HG03521 (cell line): ENCODE results near the gene C14orf119.
A peak's percentile ranks its signal among the peaks of the same experiment; 100 is the strongest.

ENCODE experiments used
- ATAC-seq: cut with Tn5 transposase; IDR thresholded peaks from one replicate; pipeline ENCODE4 v1.9.1; 2021; ENCODE audit warnings: mild to moderate bottlenecking, moderate library complexity; ENCODE audit not compliant: unreplicated experiment

Gene C14orf119

DNA sequence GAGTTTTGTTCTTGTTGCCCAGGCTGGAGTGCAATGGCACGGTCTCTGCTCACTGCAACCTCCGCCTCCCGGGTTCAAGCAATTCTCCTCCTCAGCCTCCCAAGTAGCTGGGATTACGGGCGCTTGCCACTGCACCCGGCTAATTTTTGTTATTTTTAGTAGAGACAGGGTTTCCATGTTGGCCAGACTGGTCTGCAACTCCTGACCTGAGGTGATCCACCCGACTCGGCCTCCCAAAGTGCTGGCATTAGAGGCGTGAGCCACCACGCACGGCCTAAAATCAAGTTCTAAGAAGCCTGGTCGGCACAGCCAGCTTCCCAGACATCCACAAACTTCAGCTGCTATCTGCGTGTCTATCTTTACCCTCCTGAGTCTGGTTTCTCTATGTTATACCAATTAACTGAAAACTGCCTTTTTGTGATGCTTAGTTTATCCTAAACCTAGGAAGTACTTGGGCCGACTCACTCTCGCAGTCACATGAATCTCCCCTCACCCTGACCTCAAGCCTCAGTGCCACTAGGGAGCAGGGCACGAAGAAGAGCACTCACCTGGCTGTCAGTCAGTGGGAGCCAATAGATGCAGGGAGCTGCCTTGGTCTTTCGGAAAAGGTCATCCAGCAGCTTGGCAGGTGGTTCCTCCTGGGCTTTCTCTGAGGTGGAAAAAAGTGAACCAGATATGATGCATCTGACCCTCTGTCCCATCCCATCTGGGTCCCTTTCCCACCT, 34.6 kb upstream of the C14orf119 start:
- no peak for ATAC-seq

- no peak for ATAC-seq
Measured at GRCh38 chr14:23062002-23062401, 33.3 kb upstream of the C14orf119 start.

- ATAC-seq: no peak
Measured at GRCh38 chr14:23063601-23064000, 31.7 kb upstream of the C14orf119 start.

DNA sequence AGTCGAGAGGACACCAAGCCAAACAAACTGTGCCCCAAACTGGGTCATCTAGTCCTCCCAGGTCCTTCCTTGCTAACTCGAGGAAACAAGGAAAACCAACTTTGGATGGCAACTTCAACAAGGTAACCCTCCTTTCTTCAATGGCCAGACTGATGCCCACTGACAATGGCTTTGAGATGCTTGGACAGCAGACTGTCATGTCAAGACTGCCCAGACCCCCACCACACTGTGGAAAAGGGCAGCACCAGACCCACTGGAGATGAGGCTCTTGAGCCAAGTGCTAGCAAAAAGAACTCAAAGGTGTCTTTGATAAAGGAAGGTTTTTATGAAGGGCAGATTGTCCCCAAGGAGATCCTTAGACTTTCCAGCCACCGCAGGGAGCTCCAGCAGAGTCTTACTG, 28.9 kb upstream of the C14orf119 start:
- no peak for ATAC-seq

DNA sequence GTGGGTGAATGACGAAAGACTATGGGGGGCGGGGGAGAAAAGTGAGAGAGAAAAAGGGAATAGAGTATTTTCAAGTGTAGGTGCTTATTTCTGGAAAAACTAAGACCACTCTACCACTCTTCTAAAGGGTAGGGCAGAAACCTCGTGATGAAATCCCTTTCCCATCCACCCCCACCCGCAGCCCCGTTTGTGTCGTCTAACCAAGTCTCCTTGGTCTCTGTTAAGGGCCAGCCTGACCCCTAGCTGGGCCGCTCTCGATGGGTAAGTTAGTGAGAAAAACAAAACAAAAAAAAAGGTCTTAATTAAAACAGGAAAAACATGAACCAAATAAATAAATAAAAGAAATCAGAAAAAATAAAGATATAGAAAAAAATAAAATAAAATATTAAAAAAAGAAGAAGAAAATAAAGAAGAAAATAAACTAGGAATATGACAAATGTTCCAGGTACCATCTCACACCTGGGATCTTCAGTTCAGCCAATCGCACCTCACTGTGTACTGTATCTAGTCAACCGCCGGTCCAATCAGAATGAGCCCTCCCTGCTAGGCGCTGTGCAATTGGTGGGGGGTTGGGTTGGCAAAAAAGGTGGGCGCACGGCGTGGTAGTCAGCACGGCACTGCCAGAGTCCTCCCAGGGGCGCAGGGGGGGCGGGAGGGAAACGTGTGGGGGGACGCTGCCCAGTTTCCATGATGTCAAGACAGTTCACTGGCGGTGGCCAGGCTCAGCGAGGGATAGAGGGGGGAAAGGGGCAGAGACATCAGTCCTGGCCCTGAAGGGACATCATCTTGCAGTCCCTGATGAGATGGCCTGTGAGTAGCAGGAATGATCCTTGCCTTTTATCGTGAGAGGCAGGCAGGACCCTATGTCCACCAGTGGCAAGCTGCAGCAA, 28.2 kb upstream of the C14orf119 start:
- ATAC-seq: no peak

DNA sequence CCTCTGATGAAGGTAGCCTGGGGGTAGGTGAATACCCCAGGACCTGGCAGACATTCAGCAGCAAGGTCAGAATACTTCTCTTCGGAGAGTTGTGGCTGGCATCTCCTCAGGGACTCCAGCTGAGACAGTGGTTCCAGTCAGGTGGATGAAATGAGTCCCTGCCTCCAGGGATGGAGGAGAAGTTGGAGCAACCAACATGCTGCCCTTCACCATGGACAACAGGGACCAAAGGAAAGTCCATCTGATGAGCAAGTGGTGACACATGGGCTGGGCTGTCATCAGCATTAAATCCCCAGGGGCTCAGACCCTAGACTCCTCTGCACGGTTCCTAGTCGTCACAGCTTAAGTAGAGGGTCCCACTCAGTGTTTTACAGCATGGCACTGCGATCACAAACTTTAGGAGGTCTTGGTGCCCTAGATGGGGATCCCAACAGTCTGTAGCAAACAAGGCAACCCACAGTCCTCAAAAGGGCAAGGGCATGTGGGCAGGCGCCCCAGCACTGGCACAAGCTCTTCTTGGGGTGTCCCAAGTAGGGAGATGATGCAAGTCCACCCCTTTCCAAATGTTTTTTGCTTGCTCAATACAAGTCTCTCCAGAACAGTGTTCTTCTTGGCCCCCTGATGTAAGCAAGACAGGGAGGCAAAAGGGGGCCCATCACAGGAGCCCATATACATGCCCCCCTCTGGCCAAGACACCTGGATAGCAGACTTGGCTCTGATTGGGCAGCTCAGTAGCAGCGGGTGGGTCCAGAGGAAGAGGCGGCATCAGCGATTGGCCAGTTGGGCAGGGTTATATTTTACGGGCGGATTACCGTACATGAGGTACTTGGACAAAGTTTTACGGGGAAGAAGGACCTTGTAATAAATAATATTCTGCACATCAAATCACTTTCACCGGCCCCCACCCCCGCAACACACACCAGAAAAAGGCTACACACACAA, 27.2 kb upstream of the C14orf119 start:
- no peak for ATAC-seq

- peak; percentile 62 for ATAC-seq
Measured at GRCh38 chr14:23068789-23069412, 26.4 kb upstream of the C14orf119 start.

DNA sequence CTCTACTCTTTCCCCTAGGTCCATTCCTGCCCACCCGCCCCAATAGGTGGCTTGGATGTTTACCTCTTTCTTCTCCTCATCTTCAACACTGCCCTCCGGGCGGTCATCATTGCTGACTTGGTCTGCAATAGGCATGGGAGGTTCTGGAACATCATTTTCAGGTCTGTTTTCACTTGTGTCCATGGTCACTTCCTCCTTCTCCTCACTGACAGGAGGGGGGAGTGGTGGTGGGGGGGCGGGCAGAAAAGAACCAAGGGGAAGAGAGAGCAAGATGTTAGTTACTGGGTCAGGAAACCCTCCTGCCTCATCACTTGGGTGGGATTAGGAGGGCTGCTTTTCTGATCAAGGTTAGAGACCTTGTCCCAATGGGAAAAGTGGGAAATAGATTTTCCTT, 25.9 kb upstream of the C14orf119 start:
- no peak for ATAC-seq

GRCh38 chr14:23070262-23071129, 24.8 kb upstream of the C14orf119 start:
- ATAC-seq: no peak

DNA sequence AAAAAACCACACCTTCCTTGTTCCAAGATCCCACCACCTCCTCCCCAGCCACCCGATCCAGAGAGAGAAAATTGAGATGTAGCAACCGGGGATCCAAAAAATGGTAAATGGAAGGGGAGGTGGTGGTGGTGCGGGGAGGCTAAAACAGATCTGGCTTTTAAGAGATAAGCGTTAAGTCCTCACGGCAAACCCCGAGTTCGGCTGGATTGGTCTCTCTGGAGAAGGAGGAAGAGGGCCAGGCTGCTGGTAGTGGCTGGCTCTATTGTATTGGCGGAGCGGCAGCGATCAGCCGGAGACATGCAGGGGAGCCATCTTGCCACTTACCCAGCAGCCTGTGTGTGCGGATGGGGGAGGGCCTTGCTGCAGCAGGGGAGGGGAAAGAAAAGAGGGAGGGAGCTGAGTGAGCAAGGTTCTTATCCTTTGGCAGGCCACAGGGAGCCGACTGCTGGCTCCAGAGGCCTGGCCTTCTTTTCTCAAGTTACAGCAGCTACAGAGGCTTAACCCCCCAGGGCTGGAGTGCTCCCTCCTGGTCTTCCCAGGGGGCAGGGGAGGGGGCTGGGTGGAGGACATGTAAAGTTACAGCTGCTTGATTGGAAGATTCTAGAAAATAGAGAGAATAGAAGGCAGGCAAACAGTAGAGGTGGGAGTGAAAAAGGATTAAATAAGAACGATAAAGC, 23.9 kb upstream of the C14orf119 start:
- ATAC-seq: peak; percentile 79

DNA sequence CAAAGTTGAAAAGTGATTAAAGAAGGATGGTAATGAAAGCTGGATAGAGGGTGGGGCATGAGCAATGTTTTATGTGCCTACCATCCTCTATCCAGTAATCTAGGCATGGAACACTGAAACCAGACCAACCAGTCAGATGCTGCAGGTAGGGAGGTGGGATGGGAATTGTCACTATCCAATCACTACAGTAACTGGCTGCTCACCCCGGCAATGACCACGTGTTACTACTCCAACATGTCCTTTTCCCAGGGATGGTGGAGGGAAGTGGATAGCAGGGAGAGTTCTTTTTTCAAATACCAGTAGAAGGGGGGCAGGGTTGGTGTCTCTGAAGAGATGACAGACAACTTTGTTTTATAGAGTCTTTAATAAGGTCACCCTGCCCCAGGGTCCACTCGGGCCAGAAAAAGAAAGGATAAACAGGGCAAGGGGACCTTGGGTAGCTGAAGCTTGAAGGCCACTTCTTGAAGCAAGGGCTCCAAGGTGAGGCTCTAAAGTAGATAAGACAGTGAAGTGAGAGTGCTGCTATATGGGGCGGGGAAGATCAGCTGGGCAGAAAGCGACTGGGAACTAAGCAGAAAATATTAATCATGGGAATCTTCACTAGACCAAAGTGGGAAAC, 23.3 kb upstream of the C14orf119 start:
- no peak for ATAC-seq

GRCh38 chr14:23074906-23075305, 20.4 kb upstream of the C14orf119 start:
- no peak for ATAC-seq

- ATAC-seq: no peak
Measured at GRCh38 chr14:23076785-23077408, 18.4 kb upstream of the C14orf119 start.

GRCh38 chr14:23077962-23078361, 17.3 kb upstream of the C14orf119 start:
- ATAC-seq: no peak

DNA sequence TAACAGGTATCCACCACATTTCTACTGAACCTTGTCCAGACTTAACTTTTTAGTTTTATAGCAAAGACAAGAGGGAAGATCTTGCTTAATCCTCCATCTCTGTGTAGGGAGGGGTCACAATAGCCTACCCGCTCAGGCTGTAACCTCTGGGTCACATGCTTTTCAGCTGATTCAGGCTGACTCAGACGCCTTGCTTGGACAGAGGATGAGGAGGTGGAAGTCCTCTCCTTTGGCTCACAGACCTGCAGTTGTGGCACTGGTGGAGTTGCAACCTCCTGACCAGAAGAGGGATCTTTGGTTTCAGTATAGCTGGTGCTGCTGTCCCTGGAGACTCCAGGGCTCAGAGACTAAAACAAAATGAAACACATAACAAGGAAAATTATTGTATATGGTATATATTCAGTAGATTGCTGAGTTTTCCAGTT, 16.6 kb upstream of the C14orf119 start:
- no peak for ATAC-seq

DNA sequence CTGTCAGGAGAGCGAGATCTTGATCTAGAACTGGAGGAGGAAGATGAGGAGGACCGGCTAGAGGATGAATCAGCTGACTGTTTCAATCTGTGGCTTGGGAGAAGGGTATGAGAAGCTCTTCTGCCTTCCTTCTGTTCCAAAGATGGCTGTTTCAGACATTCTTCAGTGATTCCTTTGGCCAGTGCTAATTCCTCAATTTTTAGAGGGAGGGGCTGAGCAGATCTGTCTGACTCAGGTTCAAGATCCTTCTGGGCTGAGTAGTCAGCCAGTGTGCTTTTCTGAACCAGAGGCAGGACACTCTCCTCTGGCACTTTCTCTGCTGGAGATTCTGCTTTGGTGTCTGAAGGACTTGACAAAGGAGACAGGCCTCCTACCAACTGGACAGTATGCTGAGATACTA, 15.6 kb upstream of the C14orf119 start:
- ATAC-seq: no peak

DNA sequence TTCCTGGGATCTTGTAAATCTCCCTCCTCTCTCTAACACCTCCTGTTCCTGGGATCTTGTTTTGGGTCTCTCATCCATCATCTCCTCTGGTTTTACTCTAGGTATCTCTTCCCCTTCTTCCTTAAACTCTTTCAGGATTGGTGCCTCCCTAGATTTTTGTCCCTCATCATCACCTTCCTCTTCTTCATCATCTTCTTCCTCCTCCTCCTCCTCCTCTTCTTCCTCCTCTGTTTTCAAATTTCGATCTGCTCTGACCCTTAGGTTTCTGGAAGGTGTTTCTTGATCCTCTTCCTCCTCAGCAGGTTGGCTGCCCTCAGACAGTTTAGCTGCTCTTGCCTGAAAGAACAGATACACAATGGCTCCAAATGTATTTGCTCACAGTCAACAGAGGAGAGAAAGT, 14.8 kb upstream of the C14orf119 start:
- no peak for ATAC-seq

DNA sequence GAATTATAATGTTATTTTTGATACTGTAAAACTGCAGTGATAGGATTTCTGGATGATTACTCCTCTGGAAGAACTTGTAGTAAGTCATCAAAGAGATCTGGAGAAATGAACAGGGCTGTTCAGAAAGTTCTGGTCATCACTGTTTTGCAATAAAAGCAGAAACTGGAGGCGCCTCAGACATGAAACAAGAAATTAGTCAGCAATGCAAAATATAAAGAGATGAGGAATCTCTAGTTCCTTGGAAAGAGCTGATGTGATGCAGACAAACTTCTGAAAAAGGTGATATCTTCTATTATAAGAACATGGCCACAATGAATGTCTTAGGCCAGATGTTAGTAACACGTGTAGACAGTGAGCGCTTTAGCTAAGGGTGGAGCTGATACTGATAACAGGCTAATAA, 9.8 kb upstream of the C14orf119 start:
- ATAC-seq: no peak
